Activated T-cell treated with anti-CD3 and anti-CD28 coated beads, Interleukin-2, amount 50 U/mL, for 4 hours (primary cell): ENCODE results near the gene NELFE. TPM values are rescaled to one million over a fixed set of nuclear protein-coding genes. Genes with fewer than 3 reads are reported as not detected.
"Not testable (repeated sequence)": the region's sequence is repeated elsewhere in the genome, so short reads cannot be mapped to it uniquely, and the experiment has no call there.

Experiments
- ATAC-seq, 2 donors: fragments of 200-7000 bp; cut with Tn5 transposase; one replicate each; pipeline ENCODE4 v1.10.0; 2021
- DNase-seq: peaks from one replicate; pipeline ENCODE4 v3.0.0-alpha.2; 2020
- H3K27me3 Mint-ChIP-seq: one replicate; pipeline ENCODE4 v1.8.0; 2021; ENCODE audit warnings: low read depth, mixed read lengths
- H3K36me3 Mint-ChIP-seq: one replicate; pipeline ENCODE4 v1.8.0; 2022; ENCODE audit warnings: mixed read lengths; ENCODE audit not compliant: insufficient read depth
- H3K4me1 Mint-ChIP-seq: one replicate; pipeline ENCODE4 v1.8.0; 2021; ENCODE audit warnings: low read depth, mixed read lengths
- H3K4me3 Mint-ChIP-seq: one replicate; pipeline ENCODE4 v1.8.0; 2021; ENCODE audit warnings: mild to moderate bottlenecking, moderate library complexity, mixed read lengths
- H3K9me3 Mint-ChIP-seq: one replicate; pipeline ENCODE4 v1.8.0; 2021; ENCODE audit warnings: mixed read lengths
- total RNA-seq, 3 donors: library from RNA; stranded (reverse); gene quantifications; one replicate each; pipeline ENCODE4 v1.2.1, GENCODE V29; 2021

NELFE gene
- total RNA-seq, 3 donors from 2014 or later: 107 to 111 (median 109) TPM

- Mint-ChIP-seq H3K9me3 (no peaks in the 10 kb centered on the region), H3K36me3 (no peaks in the 10 kb centered on the region), H3K4me3 (no peak overlapping the region), H3K4me1 (no peaks in the 10 kb centered on the region), H3K27me3 (peaks cover 3% of the 10 kb centered on the region)
- ATAC-seq: no peak
- DNase-seq: no peak
These were observed 30.2 kb downstream of the NELFE start for GRCh38 chr6:31928672-31928939.

DNA sequence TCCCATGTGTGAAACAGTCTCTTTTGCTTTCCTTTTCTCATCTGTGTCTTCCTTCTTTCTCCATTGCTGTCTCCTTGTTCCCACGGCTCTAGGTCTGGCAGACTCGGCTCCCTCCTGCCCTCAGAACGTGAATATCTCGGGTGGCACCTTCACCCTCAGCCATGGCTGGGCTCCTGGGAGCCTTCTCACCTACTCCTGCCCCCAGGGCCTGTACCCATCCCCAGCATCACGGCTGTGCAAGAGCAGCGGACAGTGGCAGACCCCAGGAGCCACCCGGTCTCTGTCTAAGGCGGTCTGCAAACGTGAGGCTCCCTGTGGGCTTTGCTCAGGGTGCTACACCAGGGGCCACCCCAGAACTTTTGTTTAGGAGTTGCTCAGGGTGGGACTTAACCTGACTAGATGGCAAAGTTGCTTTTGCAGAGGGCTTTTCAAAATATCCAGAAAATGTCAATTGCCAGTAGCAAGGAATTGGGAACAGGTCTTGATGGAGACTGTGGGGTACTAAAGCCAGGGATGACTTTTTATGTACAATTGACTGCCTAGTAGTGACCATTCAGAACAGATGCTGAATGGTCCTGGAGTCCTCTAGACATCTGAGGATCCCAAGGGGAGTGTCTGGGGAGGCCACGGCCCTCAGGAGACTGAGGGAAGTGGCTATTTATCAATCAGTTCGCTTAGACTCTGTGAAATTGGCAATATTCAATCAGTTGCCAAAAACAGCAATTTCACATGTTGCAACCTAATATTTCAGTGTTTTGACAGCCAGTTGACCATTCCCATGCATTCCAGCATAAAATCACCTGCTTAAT lies 30.7 kb downstream of the NELFE start:
- Mint-ChIP-seq H3K9me3 (no peaks in the 10 kb centered on the region), H3K4me1 (no peaks in the 10 kb centered on the region), H3K36me3 (no peaks in the 10 kb centered on the region), H3K4me3 (no peak overlapping the region), H3K27me3 (peaks cover 3% of the 10 kb centered on the region)
- DNase-seq (no peak), ATAC-seq (no peak)

GRCh38 chr6:31927242-31927862 lies 31.4 kb downstream of the NELFE start, which contains the start of gene C2:
Gene C2, plus strand, starts transcription at chr6:31927717. Its CDS starts 36 bp downstream, at chr6:31927753.
- H3K4me3 Mint-ChIP-seq: no peak within 1 kb of the TSS
- ATAC-seq (no peak), DNase-seq (no peak)
- H3K27me3 Mint-ChIP-seq: no peaks in the 10 kb centered on the region
- no peaks in the 10 kb centered on the region for H3K36me3 Mint-ChIP-seq
- no peaks in the 10 kb centered on the region for H3K4me1 Mint-ChIP-seq
- H3K9me3 Mint-ChIP-seq: no peaks in the 10 kb centered on the region

- no peak for DNase-seq
- Mint-ChIP-seq H3K9me3 (no peaks in the 10 kb centered on the region), H3K27me3 (no peaks in the 10 kb centered on the region), H3K4me1 (no peaks in the 10 kb centered on the region), H3K4me3 (no peak overlapping the region), H3K36me3 (no peaks in the 10 kb centered on the region)
- peak in 1 of 2 donors; percentile 30 for ATAC-seq
These were observed 35.8 kb downstream of the NELFE start for GRCh38 chr6:31922942-31923341.

- H3K9me3 Mint-ChIP-seq: no peaks in the 10 kb centered on the region
- no peak overlapping the region for H3K4me3 Mint-ChIP-seq
- no peaks in the 10 kb centered on the region for H3K36me3 Mint-ChIP-seq
- H3K27me3 Mint-ChIP-seq: peaks cover 3% of the 10 kb centered on the region
- no peaks in the 10 kb centered on the region for H3K4me1 Mint-ChIP-seq
- DNase-seq: no peak
- no peak for ATAC-seq
These were observed 38.0 kb downstream of the NELFE start for GRCh38 chr6:31920811-31921210.

DNA sequence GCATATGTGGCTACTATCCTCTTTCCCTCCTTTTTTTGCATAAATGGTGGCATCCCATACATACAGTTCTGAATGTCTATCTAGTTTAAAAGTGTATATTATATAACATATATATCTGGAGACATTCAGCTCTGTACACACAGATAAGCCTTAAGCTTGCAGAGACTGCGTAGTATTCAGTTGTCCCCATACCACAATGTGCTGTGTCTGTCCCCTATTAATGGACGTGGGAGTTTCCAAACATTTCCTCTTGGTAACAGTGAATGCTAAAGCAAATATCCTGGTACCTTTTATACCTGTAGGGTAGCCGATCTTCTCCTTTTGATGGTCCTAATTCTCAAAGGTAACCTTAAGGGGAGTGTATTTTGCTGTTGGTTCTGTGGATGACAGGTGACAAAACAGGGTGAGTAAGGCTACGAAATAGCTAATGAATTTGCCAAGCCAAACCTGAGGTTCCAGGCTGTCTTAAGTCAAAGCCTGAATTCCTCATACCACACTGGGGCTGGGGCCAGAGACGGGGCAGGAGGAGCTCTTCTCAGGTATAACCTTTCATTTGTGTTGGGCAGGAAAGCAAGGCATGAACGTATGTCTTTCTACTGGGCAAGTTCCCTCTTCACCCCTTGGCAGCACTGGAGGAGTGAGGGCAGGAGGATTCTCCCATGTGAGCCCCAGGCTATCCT lies 39.0 kb downstream of the NELFE start:
- no peak for DNase-seq
- Mint-ChIP-seq H3K27me3 (peaks cover 6% of the 10 kb centered on the region), H3K36me3 (no peaks in the 10 kb centered on the region), H3K9me3 (no peaks in the 10 kb centered on the region), H3K4me3 (no peak overlapping the region), H3K4me1 (no peaks in the 10 kb centered on the region)
- no peak for ATAC-seq

GRCh38 chr6:31918069-31918720 lies 40.6 kb downstream of the NELFE start:
- ATAC-seq: no peak
- no peak for DNase-seq
- Mint-ChIP-seq H3K36me3 (no peaks in the 10 kb centered on the region), H3K4me3 (no peak overlapping the region), H3K4me1 (no peaks in the 10 kb centered on the region), H3K9me3 (no peaks in the 10 kb centered on the region), H3K27me3 (peaks cover 6% of the 10 kb centered on the region)

DNA sequence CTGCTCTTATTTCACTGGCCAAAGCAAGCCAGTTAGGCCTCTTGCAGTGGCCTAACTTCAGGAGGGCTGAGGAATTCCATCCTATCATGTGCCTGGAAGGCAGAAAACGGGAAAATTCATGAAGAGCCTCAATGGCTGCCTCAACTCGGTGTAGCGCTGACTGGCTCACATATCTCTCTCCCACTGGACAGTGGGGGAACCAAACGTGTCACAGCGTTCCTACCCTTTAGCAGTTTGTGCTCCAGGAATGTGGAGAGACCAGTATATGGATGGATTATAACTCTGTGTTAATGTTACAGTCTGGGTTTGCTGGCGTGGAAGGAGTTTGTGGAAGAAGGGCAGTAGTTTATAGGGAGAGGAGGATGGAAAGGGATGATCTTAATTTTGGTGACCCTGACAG lies 43.0 kb downstream of the NELFE start:
- ATAC-seq (no peak), DNase-seq (no peak)
- Mint-ChIP-seq H3K4me3 (no peak overlapping the region), H3K4me1 (peaks cover 2% of the 10 kb centered on the region), H3K36me3 (no peaks in the 10 kb centered on the region), H3K9me3 (no peaks in the 10 kb centered on the region), H3K27me3 (peaks cover 7% of the 10 kb centered on the region)

DNA sequence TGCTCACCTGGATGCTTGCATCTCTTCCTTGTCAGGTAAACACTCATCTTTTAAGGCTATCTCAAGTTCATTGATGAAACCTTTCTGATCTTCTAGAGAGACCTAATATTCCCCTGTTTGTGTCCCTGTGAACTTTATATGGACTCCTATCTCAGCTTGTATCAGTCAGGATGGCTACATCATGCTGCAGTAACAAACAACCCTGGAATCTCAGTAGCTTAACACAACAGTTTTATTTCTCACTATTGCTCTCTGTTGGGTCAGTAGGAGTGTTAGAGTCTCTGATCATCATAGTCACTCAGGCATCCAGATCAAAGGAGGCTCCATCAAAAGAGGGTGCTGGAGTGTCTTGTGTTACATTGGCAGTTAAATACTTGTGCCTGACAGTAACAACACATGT lies 43.4 kb downstream of the NELFE start:
- no peaks in the 10 kb centered on the region for H3K36me3 Mint-ChIP-seq
- ATAC-seq (no peak), DNase-seq (no peak)
- H3K27me3 Mint-ChIP-seq: peaks cover 7% of the 10 kb centered on the region
- no peak overlapping the region for H3K4me3 Mint-ChIP-seq
- peaks cover 3% of the 10 kb centered on the region for H3K4me1 Mint-ChIP-seq
- H3K9me3 Mint-ChIP-seq: no peaks in the 10 kb centered on the region

DNA sequence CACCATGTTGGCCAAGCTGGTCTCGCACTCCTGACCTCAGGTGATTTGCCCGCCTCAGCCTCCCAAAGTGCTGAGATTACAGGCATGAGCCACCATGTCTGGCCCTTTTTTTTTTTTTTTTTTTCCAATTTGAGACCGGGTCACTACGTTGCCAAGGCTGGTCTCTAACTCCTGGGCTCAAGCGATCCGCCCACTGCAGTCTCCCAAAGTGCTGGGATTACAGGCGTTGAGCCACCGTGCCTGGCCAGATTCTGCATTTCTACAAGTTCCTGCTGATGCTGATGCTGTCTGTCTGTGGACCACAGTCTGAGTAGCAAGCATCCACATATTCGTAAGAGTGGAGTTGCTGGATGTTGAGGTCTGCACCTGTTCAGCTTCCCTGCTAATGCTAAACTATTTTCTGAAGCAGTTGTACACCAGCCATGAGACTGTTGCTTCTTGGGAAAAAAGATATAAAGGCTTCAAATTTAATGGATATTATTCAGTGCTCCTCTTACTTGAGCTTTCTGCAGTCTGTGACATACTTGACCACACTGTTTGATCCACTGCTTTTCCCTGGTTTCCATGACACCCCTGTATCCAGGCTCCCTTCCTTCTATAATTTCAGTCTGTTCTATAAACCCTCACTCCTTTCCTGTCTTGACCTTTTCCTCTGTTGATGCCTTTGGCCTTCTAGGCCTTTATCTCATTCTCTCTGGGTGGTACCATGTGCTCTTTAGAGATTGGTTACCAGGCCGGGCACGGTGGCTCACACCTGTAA lies 46.8 kb downstream of the NELFE start:
- Mint-ChIP-seq H3K9me3 (no peaks in the 10 kb centered on the region), H3K4me3 (no peak overlapping the region), H3K27me3 (peaks cover 13% of the 10 kb centered on the region), H3K36me3 (no peaks in the 10 kb centered on the region), H3K4me1 (peaks cover 7% of the 10 kb centered on the region)
- DNase-seq (no peak), ATAC-seq (no peak)

GRCh38 chr6:31909298-31909697 lies 49.5 kb downstream of the NELFE start:
- not testable (repeated sequence) for H3K36me3 Mint-ChIP-seq, DNase-seq, H3K9me3 Mint-ChIP-seq, H3K4me1 Mint-ChIP-seq, ATAC-seq, H3K4me3 Mint-ChIP-seq
- H3K27me3 Mint-ChIP-seq: peaks cover 11% of the 10 kb centered on the region

DNA sequence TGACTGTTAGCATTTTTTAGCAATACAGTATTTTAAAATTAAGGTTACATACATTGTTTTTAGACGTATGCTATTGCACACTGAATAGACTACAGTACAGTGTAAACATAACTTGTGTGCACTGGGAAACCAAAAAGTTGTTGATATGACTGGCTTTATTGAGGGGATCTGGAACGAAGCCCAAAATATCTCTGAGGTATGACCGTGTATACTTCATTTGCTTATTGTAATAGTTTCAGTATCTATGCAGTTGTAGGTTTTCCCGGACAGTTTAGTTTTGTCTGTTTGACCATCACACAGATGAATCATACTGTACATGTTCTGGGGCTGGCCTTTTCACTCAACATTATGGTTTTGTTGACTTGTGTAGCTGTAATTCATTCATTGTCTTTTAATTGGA lies 50.0 kb downstream of the NELFE start:
- DNase-seq (no peak), ATAC-seq (peak; percentile 51 to 54)
- Mint-ChIP-seq H3K36me3 (no peaks in the 10 kb centered on the region), H3K9me3 (no peaks in the 10 kb centered on the region), H3K4me3 (no peak overlapping the region), H3K27me3 (peaks cover 11% of the 10 kb centered on the region), H3K4me1 (peaks cover 7% of the 10 kb centered on the region)

- H3K4me3 Mint-ChIP-seq, H3K9me3 Mint-ChIP-seq, ATAC-seq, H3K4me1 Mint-ChIP-seq, DNase-seq, H3K36me3 Mint-ChIP-seq: not testable (repeated sequence)
- H3K27me3 Mint-ChIP-seq: peaks cover 11% of the 10 kb centered on the region
These were observed 50.5 kb downstream of the NELFE start for GRCh38 chr6:31908255-31908654.
